SK-N-SH treated with all-trans-retinoic acid at 6 μM for 48 hours (cell line): ENCODE measurements around the gene BTN2A1.

Experiments used
- PATZ1 ChIP-seq: fragments of 250-450 bp; sonication (Bioruptor Pico); IDR thresholded peaks from 2 replicates; pipeline ENCODE4 v1.8.0; 2020; ENCODE audit warnings: mild to moderate bottlenecking, moderate library complexity, borderline replicate concordance
- PPARA ChIP-seq: fragments of 250-450 bp; sonication (Bioruptor Pico); IDR thresholded peaks from 2 replicates; pipeline ENCODE4 v1.5.0; 2020; ENCODE audit warnings: mild to moderate bottlenecking, borderline replicate concordance
- SNAI2 ChIP-seq: fragments of 250-450 bp; sonication (Bioruptor Pico); IDR thresholded peaks from 2 replicates; pipeline ENCODE4 v1.5.0; 2020; ENCODE audit warnings: mild to moderate bottlenecking, moderate library complexity
- ZNF8 ChIP-seq: fragments of 450-650 bp; formaldehyde crosslinking; IDR thresholded peaks from 2 replicates; pipeline ENCODE4 v1.5.0; 2020; ENCODE audit warnings: mild to moderate bottlenecking, moderate library complexity

GRCh38 chr6:26471970-26472369 is 14.2 kb downstream of the BTN2A1 start:
- TF ChIP-seq ZNF8 (no peak), PATZ1 (CRISPR knock-in tag) (no peak), PPARA (no peak), SNAI2 (CRISPR knock-in tag) (no peak)
